NCI-H1048 (cell line): ENCODE results near the gene ZNF219.

Experiments used
- DNase-seq: peaks from one replicate; lab custom pipeline; 2025; lab: John Stamatoyannopoulos, UW

Gene ZNF219

DNA sequence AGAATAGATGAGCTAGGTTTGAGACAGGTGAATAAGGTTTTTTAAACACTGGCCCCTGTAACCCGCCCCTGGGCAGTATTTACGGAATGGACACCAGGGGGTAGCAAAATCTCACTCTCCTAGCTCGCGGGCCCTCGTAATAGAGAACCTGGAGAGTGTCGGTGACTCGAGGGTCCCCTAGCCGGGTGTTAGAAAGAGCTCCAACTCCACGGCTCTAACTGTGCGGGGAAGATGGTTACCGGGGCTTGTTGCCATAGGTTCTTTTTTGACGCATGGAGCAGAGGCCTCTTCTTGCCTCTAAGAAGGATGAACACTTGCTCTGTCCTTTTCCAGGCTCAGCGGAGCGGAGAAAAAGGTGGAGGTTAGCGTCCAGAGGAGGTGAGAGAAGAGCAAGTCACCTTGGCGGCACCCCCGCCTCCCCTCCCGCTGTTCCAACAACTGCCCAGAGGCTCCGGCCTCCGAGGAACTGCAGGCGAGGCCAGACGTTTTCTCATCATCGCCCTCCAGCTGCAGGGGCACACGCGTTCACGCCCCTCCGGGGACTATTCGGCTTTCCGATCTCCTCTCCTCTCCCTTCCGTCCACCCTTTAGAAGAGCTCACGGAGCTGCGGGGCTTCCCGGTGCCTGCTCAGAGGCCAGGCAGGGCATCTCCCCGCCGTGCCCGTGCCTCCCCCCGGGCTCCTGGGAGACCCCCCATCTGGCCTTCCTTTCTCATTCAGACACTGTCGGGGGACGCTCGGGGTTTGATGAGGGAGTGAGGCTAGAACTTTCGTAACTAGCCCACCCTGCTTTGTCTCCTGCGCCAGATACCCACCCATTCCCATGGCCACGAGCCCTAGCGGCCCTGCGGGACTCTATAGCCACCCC, 29.7 kb downstream of the ZNF219 start:
- DNase-seq, result no peak

GRCh38 chr14:21066882-21067502, 31.5 kb downstream of the ZNF219 start:
- DNase-seq, result no peak

GRCh38 chr14:21063479-21063878, 35.0 kb downstream of the ZNF219 start:
- no peak for DNase-seq

DNA sequence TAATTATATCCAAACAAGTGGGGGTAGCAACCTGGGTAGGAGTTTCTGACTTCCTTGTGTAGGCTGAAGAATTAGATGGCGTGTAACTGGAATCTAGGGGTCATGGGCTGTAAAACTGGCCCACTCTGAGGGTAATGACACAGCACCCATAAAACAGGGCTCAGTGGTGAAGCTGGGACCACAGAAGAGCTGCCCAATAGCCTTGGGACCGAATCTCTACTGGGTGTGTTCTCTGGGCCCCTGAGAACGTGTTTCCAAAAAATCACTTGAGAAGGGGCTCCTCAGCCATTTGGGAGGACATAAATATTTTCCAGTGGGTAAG, 37.1 kb downstream of the ZNF219 start:
- DNase-seq, result no peak

- no peak for DNase-seq
Measured at GRCh38 chr14:21060614-21061346, 37.7 kb downstream of the ZNF219 start.

DNA sequence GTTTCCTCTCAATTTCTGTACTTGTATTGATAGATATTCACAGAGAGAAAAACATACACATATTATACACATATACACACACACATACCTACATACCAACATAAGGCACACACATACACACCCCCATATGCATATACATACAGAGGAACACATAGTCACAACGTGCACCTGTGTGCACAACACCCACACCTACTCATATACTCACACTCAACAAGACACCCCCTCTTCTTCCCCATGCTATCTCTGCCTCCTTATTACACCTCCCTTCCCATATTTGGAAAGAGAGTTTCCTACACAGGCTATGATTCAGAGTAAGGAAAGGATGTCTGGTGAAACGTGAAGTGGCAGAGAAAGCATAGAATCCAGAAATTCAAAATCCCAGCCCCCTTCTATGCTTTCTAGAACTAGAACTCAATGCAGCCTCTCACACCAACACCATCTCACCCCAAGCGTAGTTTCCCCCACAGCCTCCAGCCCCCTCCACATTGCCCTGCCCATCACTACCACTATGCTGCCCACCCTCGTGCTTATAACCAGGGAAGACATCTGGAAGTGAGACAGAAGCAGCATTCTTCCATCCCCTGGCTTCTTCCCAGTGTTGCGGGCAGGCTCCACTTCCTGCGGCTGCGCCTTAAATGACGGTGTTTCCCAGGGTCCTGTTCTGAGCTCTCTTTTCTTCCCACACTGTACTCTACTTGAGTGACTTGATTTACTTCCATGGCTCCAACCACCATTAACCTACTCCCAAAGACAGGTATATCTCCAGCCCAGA, 38.4 kb downstream of the ZNF219 start:
- no peak for DNase-seq

DNA sequence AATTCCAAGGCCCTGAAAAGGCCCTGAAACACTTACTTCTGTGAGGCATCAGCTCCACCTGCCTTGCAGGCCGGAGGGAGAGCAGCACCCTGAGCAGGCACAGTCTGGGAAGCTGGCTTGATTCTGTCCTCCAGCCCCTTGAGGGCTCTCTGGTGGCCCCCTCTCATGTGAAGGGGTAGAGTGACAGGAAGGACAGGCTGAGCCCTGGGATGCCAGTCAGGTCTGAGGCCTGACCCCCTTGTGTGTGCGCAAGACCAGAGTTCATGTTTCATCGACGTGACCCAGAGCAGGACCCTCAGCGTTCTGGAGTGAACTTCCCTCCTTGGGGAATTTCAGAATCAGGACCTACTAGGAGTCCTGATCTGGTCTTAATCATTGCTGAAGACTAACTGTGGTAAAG, 39.6 kb downstream of the ZNF219 start:
- DNase-seq, result no peak

- no peak for DNase-seq
Measured at GRCh38 chr14:21057803-21058675, 40.4 kb downstream of the ZNF219 start, which contains the start of gene RNASE8. TSS of gene RNASE8 (plus strand) at chr14:21057822. CDS start at chr14:21057893, 71 bp downstream.

GRCh38 chr14:21056520-21057163, 41.8 kb downstream of the ZNF219 start:
- DNase-seq, result no peak

DNA sequence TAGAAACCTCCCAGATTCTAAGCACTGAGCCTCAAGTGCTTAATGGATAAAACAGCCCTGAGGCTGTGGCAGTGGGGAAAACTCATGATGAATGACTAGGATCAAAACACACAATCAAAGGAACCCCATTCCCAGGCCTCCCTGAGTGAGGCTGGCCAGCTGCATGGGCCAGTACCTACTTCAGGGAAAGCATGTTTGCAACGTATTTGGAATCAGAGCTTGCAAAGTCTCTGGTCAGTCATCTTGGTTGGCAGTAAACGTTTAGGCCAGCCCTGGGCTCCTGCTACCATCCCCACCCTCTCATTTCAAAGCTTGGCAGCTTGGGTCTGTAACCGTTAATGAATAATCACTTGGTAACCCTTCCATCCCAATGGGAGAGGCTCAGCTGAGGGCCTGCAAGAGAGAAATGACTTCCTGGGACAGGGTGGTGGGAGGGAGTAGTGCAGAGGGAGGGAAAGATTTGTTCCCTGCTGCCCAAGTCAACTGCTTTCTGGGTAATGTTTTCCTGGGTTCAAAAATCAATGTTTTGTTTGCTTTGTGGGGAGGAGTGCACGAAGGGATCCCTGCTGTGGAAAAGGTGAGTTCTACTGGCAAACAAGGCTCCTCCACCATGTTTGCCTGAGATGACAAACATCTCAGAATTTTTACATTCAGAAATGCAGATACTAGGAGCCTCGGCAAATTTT, 42.9 kb downstream of the ZNF219 start:
- DNase-seq, result no peak

- no peak for DNase-seq
Measured at GRCh38 chr14:21054768-21055145, 43.7 kb downstream of the ZNF219 start.

DNA sequence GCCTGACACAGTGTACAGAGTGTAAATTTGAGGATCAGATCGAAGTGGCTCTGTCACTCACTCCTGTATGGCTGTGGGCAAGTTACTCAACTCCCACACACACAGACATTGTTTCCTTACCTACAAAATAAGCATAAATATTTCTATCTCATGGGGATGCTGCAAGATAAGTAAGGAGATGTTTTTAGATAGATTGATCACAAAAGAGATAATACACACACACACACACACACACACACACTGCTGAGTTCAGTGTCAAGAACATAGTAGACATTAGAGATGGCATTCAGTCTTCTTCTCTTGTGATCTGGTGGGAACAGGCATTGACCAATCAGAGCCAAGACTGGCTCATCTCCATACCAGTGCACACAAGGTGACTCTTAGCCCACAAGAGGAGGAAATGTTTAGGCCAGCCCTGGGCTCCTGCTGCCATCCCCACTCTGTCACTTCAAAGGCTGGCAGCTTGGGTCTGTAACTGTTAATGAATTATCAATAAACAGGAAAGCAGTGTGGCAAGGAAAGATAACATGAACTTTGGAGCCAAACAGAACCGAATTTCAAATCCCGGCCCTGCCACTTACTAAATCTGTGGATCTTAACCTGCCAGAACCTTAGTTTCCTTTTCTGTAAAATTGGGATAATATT, 44.2 kb downstream of the ZNF219 start:
- no peak for DNase-seq

DNA sequence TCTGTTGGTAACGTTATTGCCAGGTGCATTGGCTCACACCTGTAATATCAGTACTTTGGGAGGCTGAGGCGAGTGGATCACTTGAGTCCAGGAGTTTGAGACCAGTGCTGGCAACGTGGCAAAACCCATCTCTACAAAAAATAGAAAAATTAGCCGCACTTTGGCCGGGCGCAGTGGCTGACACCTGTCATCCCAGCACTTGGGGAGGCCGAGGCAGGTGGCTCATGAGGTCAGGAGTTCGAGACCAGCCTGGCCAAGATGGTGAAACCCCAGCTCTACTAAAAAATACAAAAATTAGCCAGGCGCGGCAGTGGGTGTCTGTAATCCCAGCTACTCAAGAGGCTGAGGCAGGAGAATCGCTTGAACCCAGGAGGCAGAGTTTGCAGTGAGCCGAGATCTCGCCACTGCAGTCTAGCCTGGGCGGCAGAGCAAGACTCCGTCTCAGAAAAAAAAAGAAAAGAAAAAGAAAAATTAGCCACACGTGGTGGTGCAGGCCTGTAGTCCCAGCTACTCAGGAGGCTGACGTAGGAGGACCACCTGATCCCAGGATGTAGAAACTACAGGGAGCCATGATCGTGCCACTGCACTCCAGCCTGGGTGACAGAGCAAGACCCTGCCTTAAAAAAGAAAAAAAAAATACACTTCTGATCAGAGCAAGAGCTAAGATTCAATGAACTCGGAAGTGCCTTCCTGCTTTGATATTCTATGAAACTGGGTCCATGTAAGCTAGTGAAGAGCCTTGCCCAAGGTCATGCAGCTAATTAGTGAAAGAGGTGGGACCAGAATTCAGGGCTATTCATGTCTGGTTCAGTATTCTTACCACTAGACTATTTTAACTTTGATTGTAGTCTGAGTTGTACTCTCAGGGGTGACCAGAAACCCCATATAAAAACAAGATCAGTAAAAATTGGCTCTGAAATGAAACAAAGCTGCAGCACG, 45.0 kb downstream of the ZNF219 start:
- DNase-seq, result no peak

GRCh38 chr14:21050597-21050996, 47.9 kb downstream of the ZNF219 start:
- DNase-seq, result no peak

GRCh38 chr14:21049271-21049673, 49.2 kb downstream of the ZNF219 start:
- no peak for DNase-seq

DNA sequence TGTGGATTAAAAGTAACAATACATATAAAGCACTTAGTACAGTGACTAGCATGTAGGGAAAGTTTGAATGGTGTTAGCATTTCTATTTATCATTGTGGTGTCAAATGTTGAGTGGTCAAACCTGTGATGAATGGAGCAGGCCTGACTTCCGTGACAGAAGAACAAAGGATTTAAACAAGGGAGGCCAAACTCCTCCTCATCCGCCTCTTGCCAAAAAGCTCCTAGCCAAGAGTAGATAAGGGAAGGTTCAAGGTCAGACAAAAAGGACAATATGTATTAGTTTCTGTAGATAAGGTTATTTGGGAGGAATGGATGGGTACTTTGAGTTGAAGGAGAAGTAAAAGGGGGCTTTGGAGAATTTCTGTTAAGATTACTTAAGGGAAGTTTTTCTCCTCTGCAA, 49.8 kb downstream of the ZNF219 start:
- no peak for DNase-seq

GRCh38 chr14:21047378-21047781, 51.1 kb downstream of the ZNF219 start:
- DNase-seq, result no peak

- no peak for DNase-seq
Measured at GRCh38 chr14:21043974-21044618, 54.4 kb downstream of the ZNF219 start.
